Nephron progenitor cell (in vitro differentiated cells): ENCODE data around the gene HOOK1.

Source experiments
- DNase-seq: peaks from one replicate; pipeline ENCODE4 v3.0.0; 2021
- H3K27ac Mint-ChIP-seq: 2 replicates; pipeline ENCODE4 v1.8.0; 2021; ENCODE audit warnings: mild to moderate bottlenecking, moderate library complexity, mixed read lengths
- H3K27me3 Mint-ChIP-seq: 2 replicates; pipeline ENCODE4 v1.8.0; 2021; ENCODE audit warnings: mild to moderate bottlenecking, low read depth, mixed read lengths; ENCODE audit not compliant: poor library complexity
- H3K36me3 Mint-ChIP-seq: 2 replicates; pipeline ENCODE4 v1.8.0; 2021; ENCODE audit warnings: low read depth, mixed read lengths
- H3K4me1 Mint-ChIP-seq: 2 replicates; pipeline ENCODE4 v1.8.0; 2021; ENCODE audit warnings: mixed read lengths
- H3K4me3 Mint-ChIP-seq: 2 replicates; pipeline ENCODE4 v1.8.0; 2021; ENCODE audit warnings: mild to moderate bottlenecking, moderate library complexity, mixed read lengths
- H3K9me3 Mint-ChIP-seq: 2 replicates; pipeline ENCODE4 v1.8.0; 2021; ENCODE audit warnings: mild to moderate bottlenecking, moderate library complexity, mixed read lengths
- CTCF ChIP-seq: fragments of 200-600 bp; sonication (generic); IDR thresholded peaks from 2 replicates; pipeline ENCODE4 v1.5.0; 2021; ENCODE audit warnings: antibody characterized with exemption

The HOOK1 gene

GRCh38 chr1:59816318-59816878 is 1.6 kb downstream of the HOOK1 start:
- Mint-ChIP-seq H3K4me1 (no peaks in the 10 kb centered on the region), H3K36me3 (no peaks in the 10 kb centered on the region), H3K27me3 (peaks cover 24% of the 10 kb centered on the region), H3K9me3 (no peaks in the 10 kb centered on the region), H3K27ac (no peak overlapping the region), H3K4me3 (no peak overlapping the region)
- DNase-seq, result no peak
- no peak for TF ChIP-seq CTCF

GRCh38 chr1:59819566-59820438 is 5.1 kb downstream of the HOOK1 start:
- H3K4me3 Mint-ChIP-seq, result no peak overlapping the region
- no peaks in the 10 kb centered on the region for H3K4me1 Mint-ChIP-seq
- no peak for DNase-seq

GRCh38 chr1:59827055-59827643 is 12.4 kb downstream of the HOOK1 start:
- H3K36me3 Mint-ChIP-seq, result no peaks in the 10 kb centered on the region
- H3K4me1 Mint-ChIP-seq, result no peaks in the 10 kb centered on the region
- H3K27ac Mint-ChIP-seq, result no peak overlapping the region
- H3K4me3 Mint-ChIP-seq, result no peak overlapping the region
- no peak for TF ChIP-seq CTCF
- DNase-seq, result no peak
- no peaks in the 10 kb centered on the region for H3K9me3 Mint-ChIP-seq
- H3K27me3 Mint-ChIP-seq, result no peaks in the 10 kb centered on the region

More at GRCh38 chr1:59819566-59820438, 5.1 kb downstream of the HOOK1 start:
- no peak for TF ChIP-seq CTCF
- peaks cover 7% of the 10 kb centered on the region for H3K27me3 Mint-ChIP-seq
- H3K36me3 Mint-ChIP-seq, result no peaks in the 10 kb centered on the region
- H3K9me3 Mint-ChIP-seq, result no peaks in the 10 kb centered on the region
- H3K27ac Mint-ChIP-seq, result no peak overlapping the region

GRCh38 chr1:59828160-59828559 is 13.4 kb downstream of the HOOK1 start:
- TF ChIP-seq CTCF, result no peak
- H3K27me3 Mint-ChIP-seq, result no peaks in the 10 kb centered on the region
- H3K27ac Mint-ChIP-seq, result no peak overlapping the region

GRCh38 chr1:59831529-59831928 is 16.8 kb downstream of the HOOK1 start:
- Mint-ChIP-seq H3K27me3 (no peaks in the 10 kb centered on the region), H3K4me3 (no peak overlapping the region), H3K27ac (no peak overlapping the region)

More at GRCh38 chr1:59828160-59828559, 13.4 kb downstream of the HOOK1 start:
- no peaks in the 10 kb centered on the region for H3K36me3 Mint-ChIP-seq
- no peak for DNase-seq
- H3K4me3 Mint-ChIP-seq, result no peak overlapping the region
- no peaks in the 10 kb centered on the region for H3K9me3 Mint-ChIP-seq
- H3K4me1 Mint-ChIP-seq, result no peaks in the 10 kb centered on the region

More at GRCh38 chr1:59831529-59831928, 16.8 kb downstream of the HOOK1 start:
- H3K4me1 Mint-ChIP-seq, result no peaks in the 10 kb centered on the region
- TF ChIP-seq CTCF, result no peak
- H3K9me3 Mint-ChIP-seq, result no peaks in the 10 kb centered on the region
- no peaks in the 10 kb centered on the region for H3K36me3 Mint-ChIP-seq
- DNase-seq, result no peak
